Kidney (tissue), 14 donors: ENCODE data around the gene LTBP2. TPM values are rescaled to one million over a fixed set of nuclear protein-coding genes. Genes with fewer than 3 reads are reported as not detected.

ENCODE experiments used
- DNase-seq, 5 donors: peaks; one replicate each; pipeline ENCODE4 v3.0.0-alpha.2; 2013 to 2020
- FAIRE-seq: peaks from 2 replicates; lab custom pipeline; 2012; peaks lifted over from hg19 to GRCh38; lab: Jason Lieb, UNC
- H3K27ac ChIP-seq, 2 donors: one replicate each; pipeline ENCODE4 v1.7.0; 2013; ENCODE audit warnings: low read depth in 2 of 2, low read length in 2 of 2, inconsistent platforms in 1 of 2
- H3K27me3 ChIP-seq: one replicate; pipeline ENCODE4 v1.7.1; 2013; ENCODE audit warnings: low read length, inconsistent platforms; ENCODE audit not compliant: control insufficient read depth, insufficient read depth
- H3K36me3 ChIP-seq, 3 donors: one replicate each; pipeline versions ENCODE4 v1.7.0 to v1.7.1; 2013; ENCODE audit warnings: low read length in 3 of 3, control low read depth in 1 of 3, inconsistent platforms in 1 of 3; ENCODE audit not compliant: insufficient read depth in 3 of 3, control insufficient read depth in 2 of 3
- H3K4me1 ChIP-seq, 3 donors: one replicate each; pipeline versions ENCODE4 v1.7.0 to v1.7.1; 2013; ENCODE audit warnings: low read length in 3 of 3, inconsistent platforms in 1 of 3, low read depth in 1 of 3; ENCODE audit not compliant: control insufficient read depth in 2 of 3, insufficient read depth in 2 of 3
- H3K4me3 ChIP-seq, 3 donors: one replicate each; pipeline versions ENCODE4 v1.7.0 to v1.8.1; 2013; ENCODE audit warnings: low read length in 3 of 3, control low read depth in 1 of 3, inconsistent platforms in 1 of 3
- H3K9ac ChIP-seq, 3 donors: one replicate each; pipeline versions ENCODE4 v1.7.0 to v1.7.1; 2013; ENCODE audit warnings: low read length in 3 of 3, control low read depth in 1 of 3, inconsistent platforms in 1 of 3
- H3K9me3 ChIP-seq, 3 donors: one replicate each; pipeline versions ENCODE4 v1.7.0 to v1.7.1; 2013; ENCODE audit warnings: low read length in 3 of 3, control low read depth in 1 of 3, inconsistent platforms in 1 of 3; ENCODE audit not compliant: control insufficient read depth in 2 of 3, insufficient read depth in 1 of 3
- intact Hi-C: fragments of 100-400 bp; cut with DNase I; formaldehyde crosslinking; loops from one replicate; pipeline ENCODE4 v1.11.1; 2022
- polyA plus RNA-seq: library from polyadenylated mRNA; stranded (reverse); fragments of 350-450 nt; fragmentation: Illumina TruSeq; extraction: RNeasy Lipid Tissue Mini Kit (QIAGEN cat#74804); gene quantifications from one replicate; pipeline ENCODE4 v1.2.3, GENCODE V29; 2014; ENCODE audit warnings: low read depth, low replicate concordance; ENCODE audit not compliant: insufficient read depth
- total RNA-seq: library from RNA; stranded (reverse); fragmentation: NEBNext Ultra II Directional; extraction: Animal tissue kit (Norgen Biotek cat#: 25700); gene quantifications from one replicate; pipeline ENCODE4 v1.2.1, GENCODE V29; 2021
- TF ChIP-seq, protein P1 (sequence below): IDR thresholded peaks from 3 replicates; pipeline ENCODE4 v1.5.1; 2012; ENCODE audit warnings: mild to moderate bottlenecking, moderate library complexity, borderline replicate concordance; ENCODE audit not compliant: insufficient read depth; ENCODE audit errors: extremely low read depth
- donor health status: control.
- donor health status: control.
- donor health status: control.
- donor health status: control.
- donor health status: control.
- donor health status: DM: yes; HTN: yes; CAD: no.
- donor health status: Normal renal cell carcinoma (clear cell type).

LTBP2 gene
- total and polyA plus RNA-seq, 2 donors from 2014 or later = 2.9 to 10.4 TPM

DNA sequence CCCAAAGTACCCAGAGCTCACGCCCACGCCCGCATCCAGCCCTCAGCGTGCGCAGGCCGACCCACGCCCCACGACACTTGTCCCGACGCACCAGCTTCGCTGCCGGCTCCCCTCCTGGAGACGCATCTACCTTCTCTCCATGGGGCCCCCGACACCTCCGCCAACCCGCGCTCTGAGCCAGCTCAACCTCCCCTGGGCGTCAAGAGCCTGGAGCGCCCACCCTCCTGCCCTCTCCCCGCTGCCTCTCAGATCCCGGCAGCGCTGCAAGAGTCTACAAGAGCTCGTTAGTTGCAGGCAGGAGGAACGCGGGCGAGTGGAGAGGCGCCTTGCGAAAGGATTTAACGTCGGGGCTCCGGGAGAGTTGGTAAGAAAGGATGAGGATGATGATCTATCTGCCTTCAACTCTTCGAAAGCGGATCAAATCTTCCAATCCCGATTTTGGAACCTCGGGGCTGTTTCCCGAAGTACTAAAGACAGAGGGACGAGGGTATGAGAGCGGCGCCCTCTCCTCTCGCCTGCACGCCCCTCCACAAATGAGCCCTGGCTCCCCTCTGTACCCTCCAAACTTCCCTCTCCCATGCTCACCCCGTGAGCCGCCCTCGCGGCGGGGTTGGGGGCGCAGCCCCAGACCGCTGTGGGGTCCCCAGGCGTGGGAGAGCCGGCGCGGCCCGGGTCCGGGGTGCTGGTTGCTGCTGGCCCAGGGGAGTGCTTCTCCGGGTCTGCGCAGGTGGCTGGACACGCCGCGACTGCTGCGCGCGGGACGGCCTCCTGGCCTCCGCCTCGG lies 979 bp downstream of the LTBP2 start:
- FAIRE-seq (no peak), DNase-seq (peak in 1 of 5 donors; percentile 37)
- peak overlapping the region in 1 of 3 donors; percentile 53 for H3K4me3 ChIP-seq
- no peaks in the 10 kb centered on the region for H3K9me3 ChIP-seq
- intact Hi-C loops = no loop called here
- H3K27ac ChIP-seq = no peak overlapping the region
- no peaks in the 10 kb centered on the region for H3K36me3 ChIP-seq
- no peak overlapping the region for H3K9ac ChIP-seq
- peaks cover 2% of the 10 kb centered on the region for H3K27me3 ChIP-seq
- TF ChIP-seq, protein P1, sequence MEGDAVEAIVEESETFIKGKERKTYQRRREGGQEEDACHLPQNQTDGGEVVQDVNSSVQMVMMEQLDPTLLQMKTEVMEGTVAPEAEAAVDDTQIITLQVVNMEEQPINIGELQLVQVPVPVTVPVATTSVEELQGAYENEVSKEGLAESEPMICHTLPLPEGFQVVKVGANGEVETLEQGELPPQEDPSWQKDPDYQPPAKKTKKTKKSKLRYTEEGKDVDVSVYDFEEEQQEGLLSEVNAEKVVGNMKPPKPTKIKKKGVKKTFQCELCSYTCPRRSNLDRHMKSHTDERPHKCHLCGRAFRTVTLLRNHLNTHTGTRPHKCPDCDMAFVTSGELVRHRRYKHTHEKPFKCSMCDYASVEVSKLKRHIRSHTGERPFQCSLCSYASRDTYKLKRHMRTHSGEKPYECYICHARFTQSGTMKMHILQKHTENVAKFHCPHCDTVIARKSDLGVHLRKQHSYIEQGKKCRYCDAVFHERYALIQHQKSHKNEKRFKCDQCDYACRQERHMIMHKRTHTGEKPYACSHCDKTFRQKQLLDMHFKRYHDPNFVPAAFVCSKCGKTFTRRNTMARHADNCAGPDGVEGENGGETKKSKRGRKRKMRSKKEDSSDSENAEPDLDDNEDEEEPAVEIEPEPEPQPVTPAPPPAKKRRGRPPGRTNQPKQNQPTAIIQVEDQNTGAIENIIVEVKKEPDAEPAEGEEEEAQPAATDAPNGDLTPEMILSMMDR = no peak
- peaks cover 0 to 7% (median 4%) of the 10 kb centered on the region in 3 donors for H3K4me1 ChIP-seq

DNA sequence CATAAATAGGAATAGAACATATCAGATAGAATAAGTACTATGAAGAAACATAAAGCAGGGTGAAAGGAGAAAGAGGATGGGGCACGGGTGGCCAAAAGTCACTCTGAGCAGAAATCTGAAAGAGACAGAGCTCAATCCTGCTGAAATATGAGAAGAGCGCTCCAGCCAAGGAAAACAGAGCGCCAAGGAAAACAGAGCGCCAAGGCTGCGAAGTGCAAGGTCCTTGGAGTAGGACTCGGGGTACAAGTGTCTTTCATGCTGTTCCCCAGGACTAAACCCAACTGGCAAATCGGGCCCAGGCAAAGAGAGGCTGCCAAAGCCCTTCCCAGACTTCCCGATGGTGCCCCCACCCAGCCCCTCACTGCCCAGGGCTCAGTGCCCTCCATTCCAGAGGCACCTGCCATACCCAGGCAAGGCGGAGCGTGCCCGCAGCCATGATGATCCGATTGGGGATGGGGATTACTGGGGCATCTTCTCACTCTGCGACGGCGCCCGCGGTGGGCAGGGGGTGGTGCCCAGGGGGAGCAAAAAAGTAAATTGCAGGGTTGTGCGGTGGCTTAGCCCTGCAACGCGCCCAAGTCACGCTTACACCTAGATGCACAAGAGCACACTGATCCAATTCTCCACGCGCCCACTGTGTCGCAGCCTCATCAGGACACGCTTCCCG lies 1.7 kb downstream of the LTBP2 start:
- no peak overlapping the region for H3K9ac ChIP-seq
- DNase-seq (no peak), FAIRE-seq (no peak)
- TF ChIP-seq, protein P1 = no peak
- no peaks in the 10 kb centered on the region for H3K36me3 ChIP-seq
- intact Hi-C loops = no loop called here
- peaks cover 2% of the 10 kb centered on the region for H3K27me3 ChIP-seq
- no peak overlapping the region for H3K27ac ChIP-seq
- H3K9me3 ChIP-seq = no peaks in the 10 kb centered on the region
- H3K4me1 ChIP-seq = peaks cover 0 to 5% (median 5%) of the 10 kb centered on the region in 3 donors
- H3K4me3 ChIP-seq = peak overlapping the region in 1 of 3 donors; percentile 53

DNA sequence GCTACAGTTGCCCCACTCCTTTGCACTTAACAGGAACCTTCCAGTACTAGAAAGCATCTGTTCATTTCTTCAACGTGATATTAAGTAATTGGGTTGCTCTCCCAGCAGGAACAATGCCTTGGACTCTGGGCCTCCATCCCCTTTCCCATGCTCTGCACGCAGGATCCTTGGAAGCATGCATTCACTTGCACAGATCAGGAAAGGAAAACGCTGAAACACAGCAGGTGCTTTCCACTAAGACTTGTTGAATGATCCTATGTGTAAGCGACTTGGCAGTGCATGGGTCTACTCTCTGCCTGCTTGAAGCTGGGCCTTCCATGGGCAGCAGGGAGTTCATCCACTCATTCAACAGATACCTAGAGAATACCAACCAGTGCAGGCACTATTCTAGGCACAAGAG lies 2.3 kb downstream of the LTBP2 start:
- Histone ChIP-seq H3K4me3 (peak overlapping the region in 1 of 3 donors; percentile 12), H3K9me3 (no peaks in the 10 kb centered on the region), H3K36me3 (no peaks in the 10 kb centered on the region), H3K9ac (no peak overlapping the region), H3K27me3 (peaks cover 2% of the 10 kb centered on the region), H3K4me1 (peaks cover 0 to 5% (median 0%) of the 10 kb centered on the region in 3 donors), H3K27ac (no peak overlapping the region)
- TF ChIP-seq, protein P1 = no peak
- intact Hi-C loops = no loop called here
- no peak for DNase-seq
- no peak for FAIRE-seq
